ENCODE data around the gene CDH4.

DNA sequence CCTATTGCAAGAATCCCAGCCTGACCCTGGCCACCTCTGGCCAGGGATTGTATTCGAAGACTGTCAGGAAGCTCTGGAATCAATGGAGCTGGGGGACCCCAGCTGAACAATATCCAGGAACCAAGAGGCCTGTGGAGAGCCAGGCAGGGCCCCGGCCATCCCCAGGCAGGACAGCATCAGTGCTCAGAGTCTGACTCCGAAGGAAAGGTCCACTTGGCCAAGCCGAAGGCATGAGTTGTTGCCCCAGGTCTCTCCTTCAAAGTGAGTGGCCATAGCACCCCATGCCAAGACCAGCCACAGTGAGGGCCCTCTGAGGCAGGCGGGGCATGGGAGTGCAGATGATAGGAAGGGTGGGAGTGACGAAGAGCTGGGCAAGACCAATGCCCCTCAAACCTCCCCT is 193.1 kb downstream of the CDH4 start:
- TF ChIP-seq CTCF (IDR thresholded peaks at IDR 0.05) (no peak), ZFX (IDR thresholded peaks at IDR 0.05; ENCODE audit: borderline replicate concordance) (no peak)
